K562 (cell line): ENCODE data around the gene TTC23L. TPM values are rescaled to one million over a fixed set of nuclear protein-coding genes. Genes with fewer than 3 reads are reported as not detected.
A peak's percentile ranks its signal among the peaks of the same experiment; 100 is the strongest.

Experiments
- CBX2 ChIP-seq: fragments of 200-600 bp; sonication (generic); IDR thresholded peaks from one replicate; pipeline ENCODE4 v1.6.1; 2012; ENCODE audit warnings: mild to moderate bottlenecking, low read length, inconsistent platforms; ENCODE audit not compliant: insufficient read depth, poor library complexity, severe bottlenecking
- FOXK2 ChIP-seq, 2 experiments: fragments of 450-650 bp; IDR thresholded peaks in 1 of 2; conservative IDR thresholded peaks in 1 of 2; 2 replicates each; pipeline ENCODE4 v1.6.1; 2016; ENCODE audit warnings: low read depth in 2 of 2, mild to moderate bottlenecking in 1 of 2
- SP2 ChIP-seq: IDR thresholded peaks from 2 replicates; pipeline ENCODE4 v1.6.1; 2011; ENCODE audit warnings: mild to moderate bottlenecking, low read depth, low read length, moderate library complexity; ENCODE audit not compliant: poor library complexity, severe bottlenecking; ENCODE audit errors: extremely low read depth
- ZNF263 ChIP-seq: sonication (generic); formaldehyde crosslinking; IDR thresholded peaks from 2 replicates; pipeline ENCODE4 v1.8.0; 2022; ENCODE audit warnings: mild to moderate bottlenecking, missing genetic modification reagents, borderline replicate concordance
- ZNF282 ChIP-seq: sonication (generic); formaldehyde crosslinking; IDR thresholded peaks from 2 replicates; pipeline ENCODE4 v1.8.1; 2023; ENCODE audit warnings: missing genetic modification reagents
- ZNF3 ChIP-seq: fragments of 250-450 bp; sonication (Bioruptor Pico); IDR thresholded peaks from 2 replicates; pipeline ENCODE4 v1.5.0; 2021; ENCODE audit warnings: mild to moderate bottlenecking, moderate library complexity
- ZNF316 ChIP-seq: fragments of 450-650 bp; IDR thresholded peaks from 2 replicates; pipeline ENCODE4 v1.6.1; 2016
- polyA plus RNA-seq, 8 experiments: library from polyadenylated mRNA; depleted of rRNA in 4 of 8; stranded (reverse) in 5 of 8; unstranded in 3 of 8; fragments of >200 nt; fragmentation: Nextera tagmentation in 2 of 8; fragmentation: Illumina TruSeq in 1 of 8; extraction: Ambion mirVana in 2 of 8; extraction: Trizol in 1 of 8; gene quantifications; 2 replicates each; pipeline versions ENCODE4 v1.2.1 to v1.2.3, GENCODE V29; 2011 to 2014; ENCODE audit warnings: inconsistent platforms in 1 of 8, missing spikeins in 1 of 8
- total RNA-seq, 7 experiments: library from RNA; depleted of rRNA in 6 of 7; stranded (reverse); fragments of >200 nt in 6 of 7; fragmentation: Illumina TruSeq in 2 of 7; extraction: Trizol in 2 of 7; gene quantifications; 2 replicates each; pipeline versions ENCODE4 v1.2.1 to v1.2.3, GENCODE V29; 2011 to 2021; ENCODE audit warnings: low replicate concordance in 1 of 7
- TF ChIP-seq, protein P1 (sequence below): fragments of 450-650 bp; IDR thresholded peaks from 2 replicates; pipeline ENCODE4 v1.7.1; 2018; ENCODE audit warnings: mild to moderate bottlenecking, low read depth; ENCODE audit not compliant: partially characterized antibody
- TF ChIP-seq, protein P2 (sequence below): conservative IDR thresholded peaks from 2 replicates; pipeline ENCODE4 v1.6.1; 2011; ENCODE audit warnings: low read depth, mild to moderate bottlenecking, low read length; ENCODE audit not compliant: control insufficient read depth
- TF ChIP-seq, protein P3 (sequence below), 3 experiments: IDR thresholded peaks in 2 of 3; conservative IDR thresholded peaks in 1 of 3; 2 replicates each; pipeline ENCODE4 v1.5.1; 2011 to 2012; ENCODE audit warnings: low read length in 3 of 3, mild to moderate bottlenecking in 3 of 3, control low read depth in 2 of 3, improper control_type of control experiment in 1 of 3, inconsistent platforms in 1 of 3, low read depth in 1 of 3, mixed read lengths in 1 of 3, moderate library complexity in 1 of 3; ENCODE audit not compliant: insufficient read depth in 2 of 3
- TF ChIP-seq, protein P4 (sequence below), 2 experiments: fragments of 450-650 bp; IDR thresholded peaks; 2 replicates each; pipeline ENCODE4 v1.6.1; 2016
- TF ChIP-seq, protein P5 (sequence below): fragments of 450-650 bp; IDR thresholded peaks from 2 replicates; pipeline ENCODE4 v1.6.1; 2018; ENCODE audit not compliant: partially characterized antibody
- TF ChIP-seq, protein P6 (sequence below): fragments of 450-650 bp; IDR thresholded peaks from 2 replicates; pipeline ENCODE4 v1.6.1; 2016; ENCODE audit warnings: mild to moderate bottlenecking

TTC23L gene
- total and polyA plus RNA-seq, 9 of the 15 experiments (the other 6 are each of a cell fraction or from before 2014, with no cell fraction given), result 0.03 to 0.32 (median 0.14) TPM; not detected in 2

DNA sequence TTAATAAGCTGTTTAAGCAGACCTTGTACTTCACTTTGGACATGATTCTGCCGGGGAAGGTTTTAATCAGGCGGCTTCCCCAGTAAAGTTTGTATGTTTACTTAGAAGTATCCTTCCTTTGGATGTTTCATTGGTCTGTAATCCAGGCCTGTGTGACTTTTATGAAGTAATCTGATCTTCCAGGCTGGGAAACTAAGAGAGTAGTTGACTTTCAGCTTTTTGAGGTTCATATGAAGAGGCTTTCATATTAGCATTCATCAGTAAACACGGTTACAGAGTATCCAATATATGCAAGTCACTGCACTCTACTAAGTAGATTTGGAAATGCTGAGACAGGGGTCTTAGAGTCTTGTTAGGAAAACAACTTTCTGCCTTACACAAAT lies 91.5 kb downstream of the TTC23L start (continued):
- TF ChIP-seq, protein P1, sequence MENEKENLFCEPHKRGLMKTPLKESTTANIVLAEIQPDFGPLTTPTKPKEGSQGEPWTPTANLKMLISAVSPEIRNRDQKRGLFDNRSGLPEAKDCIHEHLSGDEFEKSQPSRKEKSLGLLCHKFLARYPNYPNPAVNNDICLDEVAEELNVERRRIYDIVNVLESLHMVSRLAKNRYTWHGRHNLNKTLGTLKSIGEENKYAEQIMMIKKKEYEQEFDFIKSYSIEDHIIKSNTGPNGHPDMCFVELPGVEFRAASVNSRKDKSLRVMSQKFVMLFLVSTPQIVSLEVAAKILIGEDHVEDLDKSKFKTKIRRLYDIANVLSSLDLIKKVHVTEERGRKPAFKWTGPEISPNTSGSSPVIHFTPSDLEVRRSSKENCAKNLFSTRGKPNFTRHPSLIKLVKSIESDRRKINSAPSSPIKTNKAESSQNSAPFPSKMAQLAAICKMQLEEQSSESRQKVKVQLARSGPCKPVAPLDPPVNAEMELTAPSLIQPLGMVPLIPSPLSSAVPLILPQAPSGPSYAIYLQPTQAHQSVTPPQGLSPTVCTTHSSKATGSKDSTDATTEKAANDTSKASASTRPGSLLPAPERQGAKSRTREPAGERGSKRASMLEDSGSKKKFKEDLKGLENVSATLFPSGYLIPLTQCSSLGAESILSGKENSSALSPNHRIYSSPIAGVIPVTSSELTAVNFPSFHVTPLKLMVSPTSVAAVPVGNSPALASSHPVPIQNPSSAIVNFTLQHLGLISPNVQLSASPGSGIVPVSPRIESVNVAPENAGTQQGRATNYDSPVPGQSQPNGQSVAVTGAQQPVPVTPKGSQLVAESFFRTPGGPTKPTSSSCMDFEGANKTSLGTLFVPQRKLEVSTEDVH, result peak; percentile 12
- TF ChIP-seq CBX2 (no peak), ZNF282 (no peak), SP2 (no peak), ZNF316 (peak; percentile 91), ZNF263 (no peak), FOXK2 (conservative IDR thresholded peaks at IDR 0.05 in 1 of 2, IDR thresholded peaks at IDR 0.05 in 1 of 2; ENCODE audit: low read depth in 2 of 2) (no peak), ZNF3 (CRISPR knock-in tag) (no peak)
- TF ChIP-seq, protein P2, sequence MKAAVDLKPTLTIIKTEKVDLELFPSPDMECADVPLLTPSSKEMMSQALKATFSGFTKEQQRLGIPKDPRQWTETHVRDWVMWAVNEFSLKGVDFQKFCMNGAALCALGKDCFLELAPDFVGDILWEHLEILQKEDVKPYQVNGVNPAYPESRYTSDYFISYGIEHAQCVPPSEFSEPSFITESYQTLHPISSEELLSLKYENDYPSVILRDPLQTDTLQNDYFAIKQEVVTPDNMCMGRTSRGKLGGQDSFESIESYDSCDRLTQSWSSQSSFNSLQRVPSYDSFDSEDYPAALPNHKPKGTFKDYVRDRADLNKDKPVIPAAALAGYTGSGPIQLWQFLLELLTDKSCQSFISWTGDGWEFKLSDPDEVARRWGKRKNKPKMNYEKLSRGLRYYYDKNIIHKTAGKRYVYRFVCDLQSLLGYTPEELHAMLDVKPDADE, result no peak
- TF ChIP-seq, protein P3, sequence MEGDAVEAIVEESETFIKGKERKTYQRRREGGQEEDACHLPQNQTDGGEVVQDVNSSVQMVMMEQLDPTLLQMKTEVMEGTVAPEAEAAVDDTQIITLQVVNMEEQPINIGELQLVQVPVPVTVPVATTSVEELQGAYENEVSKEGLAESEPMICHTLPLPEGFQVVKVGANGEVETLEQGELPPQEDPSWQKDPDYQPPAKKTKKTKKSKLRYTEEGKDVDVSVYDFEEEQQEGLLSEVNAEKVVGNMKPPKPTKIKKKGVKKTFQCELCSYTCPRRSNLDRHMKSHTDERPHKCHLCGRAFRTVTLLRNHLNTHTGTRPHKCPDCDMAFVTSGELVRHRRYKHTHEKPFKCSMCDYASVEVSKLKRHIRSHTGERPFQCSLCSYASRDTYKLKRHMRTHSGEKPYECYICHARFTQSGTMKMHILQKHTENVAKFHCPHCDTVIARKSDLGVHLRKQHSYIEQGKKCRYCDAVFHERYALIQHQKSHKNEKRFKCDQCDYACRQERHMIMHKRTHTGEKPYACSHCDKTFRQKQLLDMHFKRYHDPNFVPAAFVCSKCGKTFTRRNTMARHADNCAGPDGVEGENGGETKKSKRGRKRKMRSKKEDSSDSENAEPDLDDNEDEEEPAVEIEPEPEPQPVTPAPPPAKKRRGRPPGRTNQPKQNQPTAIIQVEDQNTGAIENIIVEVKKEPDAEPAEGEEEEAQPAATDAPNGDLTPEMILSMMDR (IDR thresholded peaks at IDR 0.05 in 2 of 3, conservative IDR thresholded peaks at IDR 0.05 in 1 of 3; ENCODE audit: insufficient read depth in 2 of 3, low read depth in 1 of 3, low read length in 3 of 3), result no peak
- TF ChIP-seq, protein P4, sequence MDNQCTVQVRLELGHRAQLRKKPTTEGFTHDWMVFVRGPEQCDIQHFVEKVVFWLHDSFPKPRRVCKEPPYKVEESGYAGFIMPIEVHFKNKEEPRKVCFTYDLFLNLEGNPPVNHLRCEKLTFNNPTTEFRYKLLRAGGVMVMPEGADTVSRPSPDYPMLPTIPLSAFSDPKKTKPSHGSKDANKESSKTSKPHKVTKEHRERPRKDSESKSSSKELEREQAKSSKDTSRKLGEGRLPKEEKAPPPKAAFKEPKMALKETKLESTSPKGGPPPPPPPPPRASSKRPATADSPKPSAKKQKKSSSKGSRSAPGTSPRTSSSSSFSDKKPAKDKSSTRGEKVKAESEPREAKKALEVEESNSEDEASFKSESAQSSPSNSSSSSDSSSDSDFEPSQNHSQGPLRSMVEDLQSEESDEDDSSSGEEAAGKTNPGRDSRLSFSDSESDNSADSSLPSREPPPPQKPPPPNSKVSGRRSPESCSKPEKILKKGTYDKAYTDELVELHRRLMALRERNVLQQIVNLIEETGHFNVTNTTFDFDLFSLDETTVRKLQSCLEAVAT (IDR thresholded peaks at IDR 0.05), result no peak
- TF ChIP-seq, protein P5, sequence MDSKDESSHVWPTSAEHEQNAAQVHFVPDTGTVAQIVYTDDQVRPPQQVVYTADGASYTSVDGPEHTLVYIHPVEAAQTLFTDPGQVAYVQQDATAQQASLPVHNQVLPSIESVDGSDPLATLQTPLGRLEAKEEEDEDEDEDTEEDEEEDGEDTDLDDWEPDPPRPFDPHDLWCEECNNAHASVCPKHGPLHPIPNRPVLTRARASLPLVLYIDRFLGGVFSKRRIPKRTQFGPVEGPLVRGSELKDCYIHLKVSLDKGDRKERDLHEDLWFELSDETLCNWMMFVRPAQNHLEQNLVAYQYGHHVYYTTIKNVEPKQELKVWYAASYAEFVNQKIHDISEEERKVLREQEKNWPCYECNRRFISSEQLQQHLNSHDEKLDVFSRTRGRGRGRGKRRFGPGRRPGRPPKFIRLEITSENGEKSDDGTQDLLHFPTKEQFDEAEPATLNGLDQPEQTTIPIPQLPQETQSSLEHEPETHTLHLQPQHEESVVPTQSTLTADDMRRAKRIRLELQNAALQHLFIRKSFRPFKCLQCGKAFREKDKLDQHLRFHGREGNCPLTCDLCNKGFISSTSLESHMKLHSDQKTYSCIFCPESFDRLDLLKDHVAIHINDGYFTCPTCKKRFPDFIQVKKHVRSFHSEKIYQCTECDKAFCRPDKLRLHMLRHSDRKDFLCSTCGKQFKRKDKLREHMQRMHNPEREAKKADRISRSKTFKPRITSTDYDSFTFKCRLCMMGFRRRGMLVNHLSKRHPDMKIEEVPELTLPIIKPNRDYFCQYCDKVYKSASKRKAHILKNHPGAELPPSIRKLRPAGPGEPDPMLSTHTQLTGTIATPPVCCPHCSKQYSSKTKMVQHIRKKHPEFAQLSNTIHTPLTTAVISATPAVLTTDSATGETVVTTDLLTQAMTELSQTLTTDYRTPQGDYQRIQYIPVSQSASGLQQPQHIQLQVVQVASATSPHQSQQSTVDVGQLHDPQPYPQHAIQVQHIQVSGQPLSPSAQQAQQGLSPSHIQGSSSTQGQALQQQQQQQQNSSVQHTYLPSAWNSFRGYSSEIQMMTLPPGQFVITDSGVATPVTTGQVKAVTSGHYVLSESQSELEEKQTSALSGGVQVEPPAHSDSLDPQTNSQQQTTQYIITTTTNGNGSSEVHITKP, result no peak
- TF ChIP-seq, protein P6, sequence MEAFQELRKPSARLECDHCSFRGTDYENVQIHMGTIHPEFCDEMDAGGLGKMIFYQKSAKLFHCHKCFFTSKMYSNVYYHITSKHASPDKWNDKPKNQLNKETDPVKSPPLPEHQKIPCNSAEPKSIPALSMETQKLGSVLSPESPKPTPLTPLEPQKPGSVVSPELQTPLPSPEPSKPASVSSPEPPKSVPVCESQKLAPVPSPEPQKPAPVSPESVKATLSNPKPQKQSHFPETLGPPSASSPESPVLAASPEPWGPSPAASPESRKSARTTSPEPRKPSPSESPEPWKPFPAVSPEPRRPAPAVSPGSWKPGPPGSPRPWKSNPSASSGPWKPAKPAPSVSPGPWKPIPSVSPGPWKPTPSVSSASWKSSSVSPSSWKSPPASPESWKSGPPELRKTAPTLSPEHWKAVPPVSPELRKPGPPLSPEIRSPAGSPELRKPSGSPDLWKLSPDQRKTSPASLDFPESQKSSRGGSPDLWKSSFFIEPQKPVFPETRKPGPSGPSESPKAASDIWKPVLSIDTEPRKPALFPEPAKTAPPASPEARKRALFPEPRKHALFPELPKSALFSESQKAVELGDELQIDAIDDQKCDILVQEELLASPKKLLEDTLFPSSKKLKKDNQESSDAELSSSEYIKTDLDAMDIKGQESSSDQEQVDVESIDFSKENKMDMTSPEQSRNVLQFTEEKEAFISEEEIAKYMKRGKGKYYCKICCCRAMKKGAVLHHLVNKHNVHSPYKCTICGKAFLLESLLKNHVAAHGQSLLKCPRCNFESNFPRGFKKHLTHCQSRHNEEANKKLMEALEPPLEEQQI, result no peak
